NCI-H2227 treated with DMSO at 0.1 percent for 48 hours (cell line): ENCODE measurements around the gene DNAH8.
"Not testable (repeated sequence)": the region's sequence is repeated elsewhere in the genome, so short reads cannot be mapped to it uniquely, and the experiment has no call there.

Experiments used
- DNase-seq: peaks from one replicate; lab custom pipeline; 2025; lab: John Stamatoyannopoulos, UW

The DNAH8 gene

GRCh38 chr6:38715016-38715689 is at the start of gene DNAH8:
TSS of gene DNAH8 (plus strand) at chr6:38715311. CDS start at chr6:38722810, 7,499 bp downstream.
- DNase-seq = no peak

- DNase-seq = peak; percentile 68
These were observed 43.1 kb upstream of the DNAH8 start for GRCh38 chr6:38671885-38672467.

- DNase-seq = peak; percentile 8
These were observed 41.5 kb upstream of the DNAH8 start for GRCh38 chr6:38673397-38674165.

- DNase-seq = no peak
These were observed 38.7 kb upstream of the DNAH8 start for GRCh38 chr6:38676236-38676973.

- no peak for DNase-seq
These were observed 38.1 kb upstream of the DNAH8 start for GRCh38 chr6:38676974-38677544.

GRCh38 chr6:38678178-38678760 is 36.8 kb upstream of the DNAH8 start:
- no peak for DNase-seq

GRCh38 chr6:38679668-38680067 is 35.4 kb upstream of the DNAH8 start:
- DNase-seq = no peak

- DNase-seq = no peak
These were observed 33.3 kb upstream of the DNAH8 start for GRCh38 chr6:38681850-38682249.

GRCh38 chr6:38684237-38684636 is 30.9 kb upstream of the DNAH8 start:
- no peak for DNase-seq

- no peak for DNase-seq
These were observed 30.2 kb upstream of the DNAH8 start for GRCh38 chr6:38684904-38685303.

GRCh38 chr6:38686270-38687042 is 28.7 kb upstream of the DNAH8 start:
- DNase-seq = no peak

- no peak for DNase-seq
These were observed 28.1 kb upstream of the DNAH8 start for GRCh38 chr6:38687043-38687353.

- DNase-seq = no peak
These were observed 27.6 kb upstream of the DNAH8 start for GRCh38 chr6:38687549-38687948.

GRCh38 chr6:38688579-38689087 is 26.5 kb upstream of the DNAH8 start:
- no peak for DNase-seq

- DNase-seq = no peak
These were observed 19.7 kb upstream of the DNAH8 start for GRCh38 chr6:38695227-38695900.

GRCh38 chr6:38695933-38696332 is 19.2 kb upstream of the DNAH8 start:
- DNase-seq = no peak

- DNase-seq = no peak
These were observed 18.8 kb upstream of the DNAH8 start for GRCh38 chr6:38696345-38696744.

GRCh38 chr6:38697846-38698245 is 17.3 kb upstream of the DNAH8 start:
- no peak for DNase-seq

GRCh38 chr6:38699702-38700101 is 15.4 kb upstream of the DNAH8 start:
- DNase-seq = not testable (repeated sequence)

GRCh38 chr6:38701551-38701950 is 13.6 kb upstream of the DNAH8 start:
- no peak for DNase-seq
